Activated CD4-positive, alpha-beta T cell treated with anti-CD3 and anti-CD28 coated beads, Interleukin-2, Interleukin-6, amounts not matched to agents 100 ng/mL and 50 ng/mL, durations not matched to agents 16 hours and 8 hours (primary cell): ENCODE measurements around the gene PHLPP1.

Source experiments
- DNase-seq: peaks from one replicate; pipeline ENCODE4 v3.0.0-alpha.2; 2020

The PHLPP1 gene

DNA sequence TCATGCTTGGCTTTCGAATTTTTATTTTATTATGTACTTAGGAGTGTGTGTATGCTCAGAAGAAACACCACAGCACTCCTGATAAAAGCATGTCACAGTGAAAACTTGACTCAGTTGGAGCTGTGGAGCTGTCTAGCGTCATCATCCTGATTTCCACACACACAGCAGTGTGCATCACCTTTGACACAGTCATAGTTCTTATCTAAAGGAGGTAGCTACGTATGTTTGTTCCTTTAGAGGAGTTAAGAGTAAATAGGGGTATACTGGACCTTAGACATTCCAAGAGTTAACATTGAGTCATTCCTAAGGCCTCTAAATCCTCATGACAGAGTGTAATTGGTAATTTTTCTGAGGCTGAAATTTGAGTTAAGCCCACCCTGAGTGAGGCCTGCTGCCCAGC is 96.9 kb downstream of the PHLPP1 start:
- no peak for DNase-seq

GRCh38 chr18:62812876-62813275 is 97.5 kb downstream of the PHLPP1 start:
- no peak for DNase-seq

DNA sequence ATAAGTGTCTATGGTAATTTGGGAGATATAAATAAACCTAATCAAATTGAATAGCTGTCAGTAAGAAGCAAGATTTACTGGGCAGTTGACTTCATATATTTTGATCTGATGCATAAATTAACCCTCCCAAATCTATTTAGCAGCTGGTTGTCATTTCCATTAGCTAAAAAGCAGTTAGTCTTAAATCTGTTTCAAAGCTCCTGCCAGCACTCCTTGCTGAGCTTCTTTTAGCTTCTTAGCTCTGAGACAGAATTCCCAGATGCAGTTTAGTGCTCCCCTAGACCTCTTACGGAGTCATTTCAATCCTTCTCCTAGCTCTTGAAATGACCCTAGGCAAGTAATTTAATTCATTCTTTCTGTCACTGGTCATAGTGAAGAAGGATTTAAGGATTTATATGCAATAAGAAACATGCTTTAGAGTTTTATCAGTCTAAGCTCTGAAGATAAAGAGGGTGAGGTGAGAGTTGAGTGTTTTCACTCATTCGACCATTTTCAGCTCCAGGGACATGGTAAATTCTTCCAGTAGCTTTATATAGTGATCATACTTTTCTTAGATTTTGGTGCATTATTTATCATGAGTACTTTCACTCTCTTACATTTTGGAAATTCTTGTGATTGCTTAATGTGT is 98.9 kb downstream of the PHLPP1 start:
- DNase-seq: no peak

- DNase-seq: no peak
These were observed 110.0 kb downstream of the PHLPP1 start for GRCh38 chr18:62825382-62825781.

DNA sequence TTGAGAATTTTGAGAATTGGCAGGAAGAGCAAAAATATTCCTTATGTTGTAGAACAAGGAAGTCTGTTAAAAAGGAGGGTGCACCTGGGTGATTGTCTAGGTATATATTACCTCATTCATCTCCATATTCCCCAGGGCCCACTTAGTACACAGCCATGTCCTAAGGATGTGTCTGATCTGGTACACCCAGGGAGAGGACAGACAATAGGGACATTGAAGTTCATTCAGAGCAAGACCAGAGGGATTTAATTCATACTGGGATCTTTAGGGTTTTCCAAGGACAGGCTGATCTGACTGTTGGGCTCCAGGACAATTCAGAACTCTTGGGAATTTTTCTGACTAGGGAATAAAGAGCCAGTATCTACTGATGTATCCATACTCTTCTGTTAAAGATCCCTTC is 112.1 kb downstream of the PHLPP1 start:
- DNase-seq: no peak

DNA sequence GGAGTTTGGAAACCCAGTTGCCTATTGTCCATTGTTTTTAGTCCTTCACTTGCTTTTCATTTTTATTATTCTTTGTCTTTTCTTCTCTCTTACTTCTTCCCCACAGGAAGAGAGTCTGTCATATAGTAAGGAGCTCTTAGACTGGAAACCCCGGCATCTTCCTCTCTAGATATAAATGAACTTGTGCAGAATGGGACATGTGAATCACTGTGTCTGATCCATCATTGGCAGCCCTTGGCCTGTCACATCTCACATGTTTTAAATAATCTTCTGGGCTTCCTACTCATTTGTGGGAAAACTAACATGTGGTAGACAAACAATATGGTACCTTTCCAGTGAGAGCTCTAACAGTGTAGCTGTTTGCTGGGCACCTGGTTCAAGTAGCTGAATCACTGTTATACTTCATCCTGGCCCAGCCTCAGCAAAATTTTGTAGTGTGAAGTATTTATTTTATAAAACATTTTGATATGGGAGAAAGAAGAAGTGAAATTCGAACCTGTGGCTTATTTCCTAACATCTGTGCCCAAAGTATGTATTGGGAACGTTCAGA is 112.8 kb downstream of the PHLPP1 start:
- no peak for DNase-seq

DNA sequence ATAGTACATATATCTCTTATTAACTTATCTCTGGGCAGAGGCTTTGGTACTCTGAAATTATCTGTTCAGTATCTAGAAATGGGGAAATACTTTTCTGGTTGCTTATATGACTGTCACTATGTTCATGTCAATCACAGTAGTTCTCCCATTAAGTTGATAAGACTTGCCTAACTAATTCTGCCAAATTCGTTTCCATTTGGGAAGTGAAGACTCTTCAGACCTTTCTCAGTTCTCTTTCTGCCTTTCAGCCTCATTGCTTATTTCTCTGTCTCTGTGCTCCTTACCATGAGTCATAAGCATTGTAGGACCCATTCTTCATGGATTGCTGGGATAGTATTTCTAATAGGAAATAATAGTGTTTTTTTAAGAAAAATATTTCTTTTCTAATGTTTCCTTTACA is 113.5 kb downstream of the PHLPP1 start:
- DNase-seq: no peak

DNA sequence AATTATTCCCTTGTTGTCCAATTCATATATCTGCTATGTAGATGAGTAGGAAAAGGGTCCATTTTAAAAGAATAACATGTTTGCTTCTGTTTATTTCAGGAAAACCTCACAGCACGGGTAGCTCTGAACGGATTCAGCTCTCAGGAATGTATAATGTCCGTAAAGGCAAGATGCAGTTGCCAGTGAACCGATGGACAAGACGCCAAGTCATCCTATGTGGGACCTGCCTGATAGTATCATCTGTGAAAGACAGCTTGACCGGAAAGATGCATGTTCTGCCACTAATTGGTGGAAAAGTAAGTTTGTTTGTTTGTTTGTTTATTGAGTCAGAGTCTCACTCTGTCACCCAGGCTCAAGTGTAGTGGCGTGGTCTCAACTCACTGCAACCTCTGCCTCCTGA is 114.6 kb downstream of the PHLPP1 start:
- DNase-seq: no peak

DNA sequence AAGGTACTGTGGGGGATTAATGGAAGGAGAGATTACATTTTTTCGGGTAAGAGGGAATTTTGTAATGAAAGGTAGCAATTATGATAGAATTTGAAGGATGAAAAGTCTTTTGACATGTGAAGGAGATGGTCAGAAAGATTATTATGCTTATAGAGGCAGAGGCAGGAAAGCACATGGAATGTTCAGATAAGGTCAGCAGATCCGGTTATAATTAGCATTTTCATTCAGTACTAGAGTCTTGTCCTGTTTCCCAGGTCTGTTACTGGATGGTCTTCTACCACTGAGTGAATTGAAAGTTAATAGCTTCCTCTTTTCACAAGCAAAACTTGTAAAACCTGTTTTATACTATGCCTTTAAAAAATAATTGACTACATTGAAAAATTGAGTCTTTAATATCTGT is 116.9 kb downstream of the PHLPP1 start:
- DNase-seq: no peak

DNA sequence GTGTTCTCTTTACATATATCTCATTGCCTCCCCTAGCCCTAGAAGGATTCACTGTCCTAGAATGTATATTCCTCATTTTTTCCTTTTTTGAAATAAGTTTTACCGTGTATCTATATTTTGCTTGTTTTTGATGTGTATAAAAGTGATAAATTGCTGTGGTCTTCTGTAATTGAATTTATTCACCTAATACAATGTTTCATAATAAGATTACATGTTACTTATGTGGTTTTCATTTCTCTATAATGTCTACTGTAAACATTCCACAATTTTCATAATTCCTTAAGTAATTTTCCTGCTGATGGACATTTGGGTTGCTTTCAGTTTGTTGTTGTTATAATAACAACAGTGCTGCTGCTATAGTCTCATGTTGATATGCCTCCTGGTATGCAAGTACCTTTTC is 118.2 kb downstream of the PHLPP1 start:
- DNase-seq: no peak

DNA sequence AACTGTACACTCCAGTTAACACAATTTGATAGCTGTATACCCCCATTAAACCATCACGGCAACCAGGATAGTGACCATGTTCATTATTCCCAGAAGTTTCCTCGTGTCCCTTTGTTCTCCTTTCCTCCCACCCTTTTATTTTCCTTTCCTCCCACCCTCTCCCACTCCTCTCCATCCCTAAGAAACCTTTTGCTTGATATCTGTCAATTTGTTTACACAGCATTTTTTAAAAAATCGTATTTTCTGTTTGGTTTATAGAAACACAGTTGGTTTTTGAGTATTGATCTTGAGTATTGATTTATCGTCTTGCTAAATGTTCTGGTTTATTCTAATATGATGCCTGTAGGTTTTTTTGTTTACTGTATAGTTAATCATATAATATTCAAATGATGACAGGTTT is 119.4 kb downstream of the PHLPP1 start:
- DNase-seq: no peak

- DNase-seq: no peak
These were observed 121.7 kb downstream of the PHLPP1 start for GRCh38 chr18:62837011-62837410.

DNA sequence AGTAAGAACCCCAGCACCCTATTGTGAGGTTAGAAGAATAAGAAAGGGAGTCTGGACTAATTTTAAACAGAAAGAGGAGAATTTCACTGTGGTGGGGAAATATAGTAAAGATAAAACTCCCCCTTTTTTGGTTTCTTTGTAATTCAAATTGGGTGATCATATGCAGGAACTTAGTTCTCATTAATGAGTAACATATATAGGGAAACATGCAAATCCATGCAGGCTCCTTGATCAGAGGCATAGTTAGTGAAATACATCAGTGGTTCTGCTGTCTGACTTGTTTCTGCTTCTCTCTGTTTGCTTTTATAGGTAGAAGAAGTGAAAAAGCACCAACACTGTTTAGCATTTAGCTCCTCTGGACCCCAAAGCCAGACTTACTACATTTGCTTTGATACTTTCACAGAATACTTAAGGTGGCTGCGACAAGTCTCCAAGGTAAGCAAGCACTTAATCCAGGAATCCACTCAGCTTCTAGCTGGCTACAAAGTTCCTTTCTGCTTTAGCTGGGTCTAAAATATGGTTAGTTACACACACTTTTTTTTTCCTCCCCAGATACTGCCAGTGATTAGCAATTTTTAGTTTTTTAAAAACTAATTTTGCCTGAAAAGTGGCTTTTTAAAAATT is 123.2 kb downstream of the PHLPP1 start:
- no peak for DNase-seq

- no peak for DNase-seq
These were observed 124.8 kb downstream of the PHLPP1 start for GRCh38 chr18:62839874-62840713.

DNA sequence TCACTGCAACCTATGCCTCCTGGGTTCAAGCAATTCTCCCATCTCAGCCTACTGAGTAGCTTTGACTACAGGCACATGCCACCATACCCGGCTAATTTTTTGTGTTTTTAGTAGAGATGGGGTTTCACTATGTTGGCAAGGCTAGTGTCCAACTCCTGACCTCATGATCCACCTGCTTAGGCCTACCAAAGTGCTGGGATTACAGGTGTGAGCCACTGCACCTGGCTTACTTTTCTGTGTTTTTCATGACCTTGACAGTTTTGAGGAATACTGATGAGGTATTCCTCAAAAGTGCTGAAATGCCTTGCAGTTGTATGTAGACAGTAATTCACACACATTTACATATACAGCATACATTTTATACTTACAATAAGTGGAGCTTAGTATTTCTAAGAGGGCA is 126.1 kb downstream of the PHLPP1 start:
- DNase-seq: no peak

DNA sequence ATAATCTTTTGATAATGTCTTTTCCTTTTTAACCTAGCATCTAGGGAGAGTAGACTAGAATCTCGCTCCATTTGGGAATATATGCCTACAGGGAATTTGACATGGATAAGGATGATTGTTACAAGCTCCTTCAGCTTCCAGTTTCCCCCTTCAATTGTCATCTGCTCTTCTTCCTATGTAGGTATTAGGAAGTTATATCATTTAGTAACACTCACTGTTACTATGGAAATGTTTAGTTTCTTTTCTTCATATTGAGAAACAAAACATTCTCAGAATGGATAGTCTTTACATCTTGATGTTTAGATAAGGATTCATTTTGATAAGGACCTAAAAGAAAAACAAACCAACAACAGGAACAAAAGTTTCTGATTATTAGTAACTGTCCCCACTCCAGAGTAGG is 127.6 kb downstream of the PHLPP1 start:
- DNase-seq: peak; percentile 10

DNA sequence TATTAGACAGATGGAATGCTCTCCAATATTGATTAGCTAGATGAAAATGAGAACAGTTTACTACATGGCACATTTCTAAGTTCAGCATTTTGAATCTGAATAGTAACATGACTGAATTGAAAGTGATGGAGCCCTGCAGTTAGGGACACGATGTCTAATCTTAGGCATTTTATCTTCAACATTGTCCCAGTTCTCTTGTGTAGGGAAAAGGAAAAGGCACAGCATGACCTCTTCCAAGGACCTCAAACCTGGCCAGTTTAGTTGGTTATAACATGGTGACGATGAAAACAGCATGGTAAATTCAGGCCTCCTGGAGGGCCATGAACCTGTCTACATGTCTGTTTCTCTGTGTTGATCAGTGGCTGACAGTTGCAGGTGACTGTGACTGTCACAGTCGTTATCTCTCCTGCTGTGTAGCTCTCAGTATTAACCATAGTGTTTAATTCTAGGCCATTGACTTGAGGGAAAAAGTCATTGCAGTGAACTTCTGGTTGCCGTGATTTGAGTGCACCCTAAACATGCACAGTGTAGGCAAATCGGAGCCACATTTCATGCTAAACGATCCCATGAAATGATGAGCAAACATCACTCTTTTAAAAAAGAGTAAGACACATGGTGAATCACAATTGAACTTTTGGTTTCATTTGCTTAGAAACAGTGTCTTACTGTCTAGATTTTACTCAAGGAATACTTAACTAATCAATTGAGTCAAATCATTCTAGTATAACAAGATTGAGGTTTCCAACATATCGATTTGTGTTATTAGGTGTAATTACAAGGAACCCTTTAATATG is 129.7 kb downstream of the PHLPP1 start:
- DNase-seq: peak; percentile 73

DNA sequence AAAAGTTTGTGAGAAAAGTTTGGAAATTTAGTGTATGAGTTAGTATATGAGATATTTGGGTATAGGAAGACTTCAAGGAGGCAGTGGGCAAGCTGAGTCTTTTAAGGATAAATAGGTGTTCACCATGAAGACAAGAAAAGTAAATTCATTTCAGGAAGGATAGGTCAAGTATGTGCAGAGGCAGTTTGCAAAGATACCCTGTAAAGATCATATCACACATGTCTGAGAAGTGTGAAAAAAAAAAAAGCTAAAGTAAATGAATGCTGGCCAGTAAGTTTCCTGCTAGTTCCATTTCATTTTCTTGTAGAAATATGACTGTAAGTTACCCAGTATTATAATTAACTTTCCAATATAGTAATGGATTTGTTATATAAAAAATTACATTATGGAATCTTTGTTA is 131.0 kb downstream of the PHLPP1 start:
- DNase-seq: peak; percentile 41

DNA sequence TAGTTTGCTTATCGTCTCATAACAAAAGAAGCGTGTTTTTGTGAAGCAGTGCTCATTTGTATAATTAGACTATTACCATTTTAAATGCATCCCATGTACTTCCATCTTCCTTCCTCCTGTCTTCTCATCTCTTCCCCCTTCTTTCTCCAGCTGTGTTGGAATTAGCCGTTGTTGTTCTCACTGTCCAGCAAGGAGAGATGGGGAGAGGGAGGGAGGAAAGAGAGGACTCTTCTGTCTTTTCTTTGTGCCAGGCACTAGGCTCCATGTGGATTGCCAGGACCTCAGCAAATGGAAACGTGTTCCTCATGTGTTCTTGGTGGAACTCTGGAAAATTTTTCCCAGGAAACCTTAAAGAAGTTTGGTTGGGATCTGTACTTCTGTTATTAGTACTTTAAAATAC is 131.7 kb downstream of the PHLPP1 start:
- no peak for DNase-seq

DNA sequence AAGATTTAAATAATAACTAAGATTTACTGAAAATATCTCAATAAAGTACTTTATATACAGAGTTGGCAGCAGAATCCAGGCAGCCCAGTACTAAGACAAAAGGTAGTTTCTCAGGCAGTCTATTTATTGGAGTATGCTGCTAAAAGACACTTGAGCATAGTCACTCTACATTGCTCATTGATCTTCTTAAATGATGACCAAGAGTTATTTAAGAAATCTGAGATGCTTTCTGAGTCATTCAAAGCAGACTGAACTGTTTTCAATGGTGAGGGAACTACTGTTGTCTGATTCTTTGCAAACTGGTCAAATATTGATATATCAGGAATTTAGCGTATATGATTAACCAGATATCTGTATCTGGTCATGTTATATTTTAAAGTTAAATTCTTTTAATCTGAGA is 133.6 kb downstream of the PHLPP1 start:
- DNase-seq: no peak

GRCh38 chr18:62850619-62851306 is 135.4 kb downstream of the PHLPP1 start:
- DNase-seq: no peak

DNA sequence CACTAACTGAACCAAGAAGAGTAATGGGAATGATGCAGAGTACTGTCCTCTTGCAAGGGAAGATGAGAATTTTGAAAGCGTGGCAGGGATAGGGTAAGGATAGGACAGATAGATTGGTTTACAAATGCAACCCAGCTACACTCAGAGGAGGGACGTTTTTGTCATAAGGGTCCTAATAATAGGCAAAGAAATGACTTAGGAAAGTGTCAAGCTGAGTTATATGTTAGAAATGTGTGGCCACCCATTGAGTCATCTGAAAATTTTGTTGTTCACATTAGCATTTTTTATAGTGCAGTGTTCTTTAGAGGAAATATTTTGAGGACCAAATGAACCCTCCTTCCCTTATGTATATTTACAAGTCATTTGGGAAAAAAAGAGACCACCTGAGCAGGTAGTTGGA is 137.5 kb downstream of the PHLPP1 start:
- DNase-seq: no peak

DNA sequence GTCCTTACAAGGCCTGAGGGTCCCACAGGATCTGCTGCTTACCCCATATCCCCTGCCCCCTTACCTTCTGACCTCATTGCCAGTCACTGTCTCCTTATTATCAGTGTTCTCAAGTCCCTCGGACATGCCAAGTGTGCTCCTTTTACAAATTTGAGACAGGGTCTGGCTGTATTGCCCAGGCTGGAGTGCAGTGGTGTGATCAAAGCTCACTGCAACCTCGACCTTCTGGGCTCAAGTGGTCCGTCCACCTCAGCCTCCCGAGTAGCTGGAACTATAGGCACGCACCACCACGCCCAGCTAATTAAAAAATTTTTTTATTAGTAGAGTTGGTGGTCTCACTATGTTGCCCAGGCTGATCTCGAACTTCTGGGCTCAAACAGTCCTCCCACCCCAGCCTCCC is 141.0 kb downstream of the PHLPP1 start:
- no peak for DNase-seq
